ENCODE results near the gene ZNF436.
A peak's percentile ranks its signal among the peaks of the same experiment; 100 is the strongest.

ZNF436 gene

DNA sequence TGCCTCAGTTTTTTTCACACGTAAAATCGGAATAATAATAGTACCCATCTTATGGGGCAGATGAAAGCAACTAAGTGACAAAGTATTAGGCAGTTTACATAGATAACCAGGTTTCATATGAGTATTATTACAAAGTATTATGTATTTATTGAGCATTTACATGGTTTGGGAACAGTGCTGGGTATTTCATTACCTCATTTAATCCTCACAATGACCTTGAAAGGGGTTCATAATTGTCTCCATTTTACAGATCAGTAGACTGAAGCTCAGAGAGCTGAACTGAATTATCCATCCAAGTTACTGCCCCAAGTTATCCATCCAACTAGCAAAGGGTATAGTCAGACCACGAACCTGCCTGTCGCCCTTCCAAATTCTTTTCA, 33.7 kb upstream of the ZNF436 start:
- H3K79me2 ChIP-seq (ENCODE audit: control insufficient read depth, insufficient read depth, low read length, poor library complexity): no peaks in the 10 kb centered on the region
- peak overlapping the region; percentile 58 for H2AFZ ChIP-seq (ENCODE audit: insufficient read depth, low read length, poor library complexity)
- no peaks in the 10 kb centered on the region for H3K9me3 ChIP-seq (ENCODE audit: insufficient read depth, low read depth, low read length)
- WGBS (ENCODE audit: extremely low coverage, insufficient coverage, insufficient read length): no CpG with 5 or more reads among the region's 4 CpGs
- H3K9ac ChIP-seq (ENCODE audit: low read length): no peak overlapping the region
- no peaks in the 10 kb centered on the region for H3K27me3 ChIP-seq (ENCODE audit: insufficient read depth, low read length)
- H2BK12ac ChIP-seq (ENCODE audit: low read length): no peak overlapping the region
- H3K4me1 ChIP-seq (ENCODE audit: control insufficient read depth in 1 of 2, insufficient read depth in 2 of 2, low read length in 2 of 2): peaks cover 9 to 10% of the 10 kb centered on the region in 2 experiments
- no peak overlapping the region for H3K4ac ChIP-seq (ENCODE audit: low read depth, low read length)
- no peak overlapping the region for H3K18ac ChIP-seq (ENCODE audit: low read length)
- H4K8ac ChIP-seq (ENCODE audit: low read depth, low read length): no peak overlapping the region
- H2BK5ac ChIP-seq (ENCODE audit: low read depth, low read length, poor library complexity): no peak overlapping the region
- no peaks in the 10 kb centered on the region for H3K36me3 ChIP-seq (ENCODE audit: control insufficient read depth in 1 of 2, insufficient read depth in 2 of 2, low read length in 2 of 2)
- no peaks in the 10 kb centered on the region for H3K79me1 ChIP-seq (ENCODE audit: low read length)
- no peak overlapping the region for H3K14ac ChIP-seq (ENCODE audit: low read length)
- DNase-seq: no peak
- no peak overlapping the region for H3K27ac ChIP-seq (ENCODE audit: low read depth, low read length)
- H3K4me3 ChIP-seq (ENCODE audit: low read depth, low read length): no peak overlapping the region
- peak overlapping the region; percentile 61 for H3K4me2 ChIP-seq (ENCODE audit: low read length)
- no peak overlapping the region for H4K12ac ChIP-seq (ENCODE audit: low read depth, low read length)
- H4K91ac ChIP-seq (ENCODE audit: low read depth, low read length): no peak overlapping the region
- H3K23ac ChIP-seq (ENCODE audit: low read length): no peak overlapping the region
- no peak overlapping the region for H2BK120ac ChIP-seq (ENCODE audit: insufficient read depth, low read length, poor library complexity)
- no peak overlapping the region for H2AK5ac ChIP-seq (ENCODE audit: low read length)

DNA sequence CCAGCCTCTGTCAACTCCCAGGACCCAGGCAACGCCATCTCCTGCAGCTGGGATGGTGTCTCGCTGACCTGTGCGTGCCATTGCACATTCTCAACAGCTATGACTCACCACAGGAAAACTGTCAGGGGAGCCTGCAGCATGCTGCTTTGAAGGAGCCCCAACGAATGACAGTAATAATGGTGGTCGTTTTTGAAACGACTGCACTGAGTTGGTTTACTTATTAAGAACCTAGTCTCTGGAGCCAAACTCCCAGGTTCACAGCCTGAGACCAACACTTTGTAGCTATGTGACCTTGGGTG, 33.4 kb upstream of the ZNF436 start:
- H3K36me3 ChIP-seq (ENCODE audit: control insufficient read depth in 1 of 2, insufficient read depth in 2 of 2, low read length in 2 of 2): no peaks in the 10 kb centered on the region
- H3K79me1 ChIP-seq (ENCODE audit: low read length): no peaks in the 10 kb centered on the region
- H2AFZ ChIP-seq (ENCODE audit: insufficient read depth, low read length, poor library complexity): no peak overlapping the region
- no peak overlapping the region for H2BK5ac ChIP-seq (ENCODE audit: low read depth, low read length, poor library complexity)
- peak overlapping the region; percentile 33 for H4K91ac ChIP-seq (ENCODE audit: low read depth, low read length)
- no peak overlapping the region for H3K4me3 ChIP-seq (ENCODE audit: low read depth, low read length)
- no peak overlapping the region for H4K12ac ChIP-seq (ENCODE audit: low read depth, low read length)
- H4K8ac ChIP-seq (ENCODE audit: low read depth, low read length): no peak overlapping the region
- no peaks in the 10 kb centered on the region for H3K9me3 ChIP-seq (ENCODE audit: insufficient read depth, low read depth, low read length)
- DNase-seq: peak; percentile 67 to 74
- no peak overlapping the region for H3K27ac ChIP-seq (ENCODE audit: low read depth, low read length)
- peaks cover 9 to 10% of the 10 kb centered on the region in 2 experiments for H3K4me1 ChIP-seq (ENCODE audit: control insufficient read depth in 1 of 2, insufficient read depth in 2 of 2, low read length in 2 of 2)
- H3K27me3 ChIP-seq (ENCODE audit: insufficient read depth, low read length): no peaks in the 10 kb centered on the region
- H3K23ac ChIP-seq (ENCODE audit: low read length): no peak overlapping the region
- no peak overlapping the region for H2BK120ac ChIP-seq (ENCODE audit: insufficient read depth, low read length, poor library complexity)
- H3K14ac ChIP-seq (ENCODE audit: low read length): no peak overlapping the region
- no peak overlapping the region for H3K4ac ChIP-seq (ENCODE audit: low read depth, low read length)
- H3K9ac ChIP-seq (ENCODE audit: low read length): no peak overlapping the region
- H3K79me2 ChIP-seq (ENCODE audit: control insufficient read depth, insufficient read depth, low read length, poor library complexity): no peaks in the 10 kb centered on the region
- WGBS (ENCODE audit: extremely low coverage, insufficient coverage, insufficient read length): no CpG with 5 or more reads among the region's 6 CpGs
- no peak overlapping the region for H3K18ac ChIP-seq (ENCODE audit: low read length)
- no peak overlapping the region for H3K4me2 ChIP-seq (ENCODE audit: low read length)
- no peak overlapping the region for H2BK12ac ChIP-seq (ENCODE audit: low read length)
- no peak overlapping the region for H2AK5ac ChIP-seq (ENCODE audit: low read length)

DNA sequence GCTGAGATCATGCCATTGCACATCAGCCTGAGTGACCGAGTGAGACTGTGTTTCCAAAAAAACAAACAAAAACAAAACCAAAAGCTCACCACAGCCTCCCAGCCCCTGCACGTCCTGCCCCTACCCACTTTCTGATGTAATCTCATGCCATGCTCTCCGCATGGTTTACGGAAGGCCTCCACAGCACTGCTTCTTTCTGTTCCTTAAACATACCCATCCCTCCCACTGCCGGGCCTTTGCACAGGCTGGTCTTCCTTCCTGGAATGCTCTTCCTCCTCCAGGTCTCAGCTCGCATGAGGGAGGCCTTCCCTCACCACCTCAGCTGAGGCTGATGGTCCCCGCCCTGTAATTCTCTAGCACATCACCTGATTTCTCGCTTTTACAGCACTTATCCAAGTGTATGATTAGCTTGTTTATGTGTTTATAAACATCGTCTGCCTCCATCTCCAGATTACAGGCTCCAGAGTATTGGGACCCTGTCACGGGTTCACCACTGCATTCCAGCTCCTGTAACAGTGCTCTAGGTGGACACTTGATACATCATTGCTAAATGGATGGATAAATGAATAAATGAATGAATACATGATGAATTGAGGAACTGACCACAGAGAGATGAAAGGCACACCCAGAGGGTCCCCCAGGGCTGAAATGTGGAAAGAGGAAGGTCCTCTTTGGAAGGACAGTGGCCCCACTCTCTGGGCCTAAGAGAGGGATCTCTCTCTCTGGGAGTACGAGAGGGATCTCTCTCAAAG, 32.8 kb upstream of the ZNF436 start:
- no peak overlapping the region for H3K4ac ChIP-seq (ENCODE audit: low read depth, low read length)
- H2AFZ ChIP-seq (ENCODE audit: insufficient read depth, low read length, poor library complexity): no peak overlapping the region
- H2BK5ac ChIP-seq (ENCODE audit: low read depth, low read length, poor library complexity): no peak overlapping the region

DNA sequence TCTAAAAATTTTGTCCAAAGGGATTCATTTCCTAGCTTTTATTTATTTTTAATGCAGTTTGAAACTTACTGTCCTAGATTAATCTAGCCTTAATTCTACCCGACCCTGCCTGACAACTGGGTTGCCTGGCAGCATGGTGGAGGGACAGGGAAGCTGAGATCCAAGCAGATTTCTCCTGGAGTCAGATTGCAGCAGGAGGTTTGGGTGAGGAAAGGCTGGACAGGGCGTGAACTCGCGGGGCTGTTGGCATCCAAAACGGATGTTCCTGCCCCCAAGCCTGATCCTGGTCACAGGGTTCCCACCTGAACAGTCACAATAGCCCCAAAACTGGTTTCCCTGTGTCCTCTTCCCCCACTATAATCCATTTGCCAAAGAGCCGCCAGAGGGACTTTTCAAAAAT, 31.7 kb upstream of the ZNF436 start:
- no peak overlapping the region for H4K8ac ChIP-seq (ENCODE audit: low read depth, low read length)
- H3K4ac ChIP-seq (ENCODE audit: low read depth, low read length): no peak overlapping the region
- peaks cover 9 to 10% of the 10 kb centered on the region in 2 experiments for H3K4me1 ChIP-seq (ENCODE audit: control insufficient read depth in 1 of 2, insufficient read depth in 2 of 2, low read length in 2 of 2)
- H2BK12ac ChIP-seq (ENCODE audit: low read length): no peak overlapping the region
- H3K27ac ChIP-seq (ENCODE audit: low read depth, low read length): no peak overlapping the region
- H2AFZ ChIP-seq (ENCODE audit: insufficient read depth, low read length, poor library complexity): no peak overlapping the region
- H2BK5ac ChIP-seq (ENCODE audit: low read depth, low read length, poor library complexity): no peak overlapping the region
- no peaks in the 10 kb centered on the region for H3K9me3 ChIP-seq (ENCODE audit: insufficient read depth, low read depth, low read length)
- no peak overlapping the region for H4K91ac ChIP-seq (ENCODE audit: low read depth, low read length)
- H3K23ac ChIP-seq (ENCODE audit: low read length): no peak overlapping the region
- H3K4me2 ChIP-seq (ENCODE audit: low read length): no peak overlapping the region
- H2BK120ac ChIP-seq (ENCODE audit: insufficient read depth, low read length, poor library complexity): no peak overlapping the region
- no peak overlapping the region for H2AK5ac ChIP-seq (ENCODE audit: low read length)
- H3K9ac ChIP-seq (ENCODE audit: low read length): no peak overlapping the region
- whole genome bisulfite sequencing (ENCODE audit: extremely low coverage, insufficient coverage, insufficient read length): no CpG with 5 or more reads among the region's 6 CpGs
- H4K12ac ChIP-seq (ENCODE audit: low read depth, low read length): no peak overlapping the region
- no peak overlapping the region for H3K18ac ChIP-seq (ENCODE audit: low read length)
- H3K36me3 ChIP-seq (ENCODE audit: control insufficient read depth in 1 of 2, insufficient read depth in 2 of 2, low read length in 2 of 2): no peaks in the 10 kb centered on the region
- no peak overlapping the region for H3K4me3 ChIP-seq (ENCODE audit: low read depth, low read length)
- no peaks in the 10 kb centered on the region for H3K79me2 ChIP-seq (ENCODE audit: control insufficient read depth, insufficient read depth, low read length, poor library complexity)
- H3K27me3 ChIP-seq (ENCODE audit: insufficient read depth, low read length): no peaks in the 10 kb centered on the region
- DNase-seq: no peak
- H3K14ac ChIP-seq (ENCODE audit: low read length): no peak overlapping the region
- no peaks in the 10 kb centered on the region for H3K79me1 ChIP-seq (ENCODE audit: low read length)

More for the DNA sequence above, 32.8 kb upstream of the ZNF436 start:
- Histone ChIP-seq H3K4me1 (ENCODE audit: control insufficient read depth in 1 of 2, insufficient read depth in 2 of 2, low read length in 2 of 2) (peaks cover 9 to 10% of the 10 kb centered on the region in 2 experiments), H3K9me3 (ENCODE audit: insufficient read depth, low read depth, low read length) (no peaks in the 10 kb centered on the region), H3K36me3 (ENCODE audit: control insufficient read depth in 1 of 2, insufficient read depth in 2 of 2, low read length in 2 of 2) (no peaks in the 10 kb centered on the region), H3K27ac (ENCODE audit: low read depth, low read length) (no peak overlapping the region), H2AK5ac (ENCODE audit: low read length) (no peak overlapping the region), H3K27me3 (ENCODE audit: insufficient read depth, low read length) (no peaks in the 10 kb centered on the region), H2BK120ac (ENCODE audit: insufficient read depth, low read length, poor library complexity) (no peak overlapping the region), H3K18ac (ENCODE audit: low read length) (no peak overlapping the region), H4K91ac (ENCODE audit: low read depth, low read length) (peak overlapping the region; percentile 33), H3K14ac (ENCODE audit: low read length) (no peak overlapping the region), H4K8ac (ENCODE audit: low read depth, low read length) (no peak overlapping the region), H3K9ac (ENCODE audit: low read length) (no peak overlapping the region), H3K23ac (ENCODE audit: low read length) (no peak overlapping the region), H3K4me3 (ENCODE audit: low read depth, low read length) (no peak overlapping the region), H3K4me2 (ENCODE audit: low read length) (no peak overlapping the region), H4K12ac (ENCODE audit: low read depth, low read length) (no peak overlapping the region), H3K79me2 (ENCODE audit: control insufficient read depth, insufficient read depth, low read length, poor library complexity) (no peaks in the 10 kb centered on the region), H2BK12ac (ENCODE audit: low read length) (no peak overlapping the region), H3K79me1 (ENCODE audit: low read length) (no peaks in the 10 kb centered on the region)
- no CpG with 5 or more reads among the region's 11 CpGs for whole genome bisulfite sequencing (ENCODE audit: extremely low coverage, insufficient coverage, insufficient read length)
- no peak for DNase-seq

Data from trophoblast cell (in vitro differentiated cells and primary cell).